ENCODE data around the gene SETD7. TPM values are rescaled to one million over a fixed set of nuclear protein-coding genes. Genes with fewer than 3 reads are reported as not detected.

The SETD7 gene
- total RNA-seq, 1 experiment from 2014 or later: 21.3 TPM

GRCh38 chr4:139530833-139531427, 25.1 kb downstream of the SETD7 start:
- in situ Hi-C loops (cut with HindIII; ENCODE audit: low pct_unique_long_range_greater_than_20kb, low sequenced_read_pairs): no loop called here
- DNase-seq (ENCODE audit: low read depth, low spot score): peak; percentile 74

DNA sequence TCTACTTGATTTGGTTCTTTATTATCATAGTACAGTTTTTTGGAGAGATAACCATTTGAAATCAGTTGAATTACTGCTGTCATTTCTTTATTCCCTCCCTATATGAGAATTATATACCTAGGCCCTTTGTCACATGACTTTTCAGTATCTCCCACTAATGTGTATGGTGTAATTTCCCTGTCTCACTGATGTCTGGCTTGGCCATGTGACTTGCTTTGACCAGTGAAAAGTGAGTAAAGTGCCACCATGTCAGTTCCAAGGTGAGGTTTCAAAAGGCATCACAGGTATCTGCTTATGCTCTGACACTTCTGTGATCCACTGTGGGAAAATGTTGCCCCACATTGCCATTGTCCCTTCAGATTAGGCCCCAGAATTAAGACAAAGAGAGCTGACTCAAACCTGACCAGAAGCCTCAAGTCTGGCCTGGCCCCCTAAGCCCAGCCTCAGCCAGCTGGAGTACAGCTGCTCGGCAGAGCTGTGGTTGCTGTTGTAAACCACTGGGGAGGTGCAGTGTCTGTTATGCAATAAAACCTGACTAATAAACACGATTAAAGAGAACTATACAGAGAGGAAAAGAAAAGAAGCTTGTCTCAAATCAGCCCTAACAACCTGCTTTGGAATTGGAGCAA, 27.5 kb downstream of the SETD7 start:
- in situ Hi-C loops (cut with HindIII; ENCODE audit: low pct_unique_long_range_greater_than_20kb, low sequenced_read_pairs): no loop called here
- DNase-seq (ENCODE audit: low read depth, low spot score): no peak

GRCh38 chr4:139526928-139527327, 29.1 kb downstream of the SETD7 start:
- DNase-seq (ENCODE audit: low read depth, low spot score): no peak
- in situ Hi-C loops (cut with HindIII; ENCODE audit: low pct_unique_long_range_greater_than_20kb, low sequenced_read_pairs): no loop called here

DNA sequence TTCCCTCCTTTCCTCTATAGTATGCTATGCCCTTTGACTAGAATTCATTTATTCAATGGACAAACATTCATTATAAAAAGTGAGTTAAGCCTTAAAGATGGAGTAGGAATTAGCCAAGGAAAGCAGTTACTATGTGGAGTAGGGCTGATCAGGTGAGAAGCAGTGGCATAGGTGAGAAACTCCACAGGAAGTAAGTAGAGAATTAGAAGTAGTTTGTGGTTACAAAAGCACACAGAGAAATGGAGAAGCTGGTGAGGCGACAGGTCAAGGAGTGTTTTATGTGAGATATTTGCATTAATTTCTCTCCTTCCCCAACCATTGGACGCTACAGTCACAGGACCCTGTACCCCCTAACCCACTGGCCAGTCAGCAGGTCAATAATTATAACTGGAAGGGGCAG, 30.6 kb downstream of the SETD7 start:
- DNase-seq (ENCODE audit: low read depth, low spot score): no peak
- in situ Hi-C loops (cut with HindIII; ENCODE audit: low pct_unique_long_range_greater_than_20kb, low sequenced_read_pairs): no loop called here

- in situ Hi-C loops (cut with HindIII; ENCODE audit: low pct_unique_long_range_greater_than_20kb, low sequenced_read_pairs): no loop called here
- DNase-seq (ENCODE audit: low read depth, low spot score): no peak
Measured at GRCh38 chr4:139524062-139524631, 31.9 kb downstream of the SETD7 start.

GRCh38 chr4:139523076-139523475, 32.9 kb downstream of the SETD7 start:
- in situ Hi-C loops (cut with HindIII; ENCODE audit: low pct_unique_long_range_greater_than_20kb, low sequenced_read_pairs): no loop called here
- no peak for DNase-seq (ENCODE audit: low read depth, low spot score)

DNA sequence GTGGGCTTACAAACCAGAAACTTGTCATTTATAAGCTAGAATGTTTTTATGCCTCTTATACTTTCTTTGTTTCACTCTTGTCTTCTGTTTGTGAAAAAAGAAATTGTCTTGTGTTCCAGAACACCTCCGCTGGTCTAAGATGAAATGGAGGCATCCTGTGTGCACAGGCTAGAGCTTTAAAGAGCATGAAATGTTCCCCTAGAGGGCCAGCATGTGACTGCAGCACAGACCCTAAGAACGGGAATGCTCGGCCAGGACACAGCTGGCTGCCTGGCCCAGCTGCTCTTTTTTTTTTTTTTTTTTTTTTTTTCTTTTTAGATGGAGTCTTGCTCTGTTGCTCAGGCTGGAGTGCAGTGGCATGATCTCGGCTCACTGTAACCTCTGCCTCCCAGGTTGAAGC, 33.6 kb downstream of the SETD7 start:
- DNase-seq (ENCODE audit: low read depth, low spot score): no peak
- in situ Hi-C loops (cut with HindIII; ENCODE audit: low pct_unique_long_range_greater_than_20kb, low sequenced_read_pairs): no loop called here

GRCh38 chr4:139521754-139522401, 34.1 kb downstream of the SETD7 start:
- no peak for DNase-seq (ENCODE audit: low read depth, low spot score)
- in situ Hi-C loops (cut with HindIII; ENCODE audit: low pct_unique_long_range_greater_than_20kb, low sequenced_read_pairs): no loop called here

DNA sequence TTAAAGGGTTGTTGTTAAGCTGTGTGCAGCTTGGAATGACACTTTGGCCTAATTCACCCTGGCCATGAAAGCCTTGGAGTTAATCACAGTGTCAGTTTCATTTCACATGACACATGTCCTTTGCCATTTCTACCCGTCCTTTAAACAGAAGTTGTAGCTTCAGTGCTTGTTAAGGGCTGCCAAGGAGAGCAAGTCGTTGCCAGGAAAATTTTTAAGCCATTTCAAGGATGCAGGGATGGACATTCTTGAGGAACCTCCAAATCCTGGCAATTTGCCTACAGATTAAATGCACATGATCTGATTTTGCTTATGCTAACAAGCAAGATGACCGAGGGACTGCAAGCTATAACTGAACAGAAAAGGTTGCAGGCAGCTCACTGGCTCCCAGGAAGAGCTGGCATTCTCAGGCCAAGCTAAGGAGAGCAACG, 40.5 kb downstream of the SETD7 start:
- DNase-seq (ENCODE audit: low read depth, low spot score): no peak
- in situ Hi-C loops (cut with HindIII; ENCODE audit: low pct_unique_long_range_greater_than_20kb, low sequenced_read_pairs): no loop called here

GRCh38 chr4:139514382-139515059, 41.5 kb downstream of the SETD7 start:
- in situ Hi-C loops (cut with HindIII; ENCODE audit: low pct_unique_long_range_greater_than_20kb, low sequenced_read_pairs): no loop called here
- DNase-seq (ENCODE audit: low read depth, low spot score): no peak

GRCh38 chr4:139511320-139511719, 44.7 kb downstream of the SETD7 start:
- no peak for DNase-seq (ENCODE audit: low read depth, low spot score)
- in situ Hi-C loops (cut with HindIII; ENCODE audit: low pct_unique_long_range_greater_than_20kb, low sequenced_read_pairs): no loop called here

DNA sequence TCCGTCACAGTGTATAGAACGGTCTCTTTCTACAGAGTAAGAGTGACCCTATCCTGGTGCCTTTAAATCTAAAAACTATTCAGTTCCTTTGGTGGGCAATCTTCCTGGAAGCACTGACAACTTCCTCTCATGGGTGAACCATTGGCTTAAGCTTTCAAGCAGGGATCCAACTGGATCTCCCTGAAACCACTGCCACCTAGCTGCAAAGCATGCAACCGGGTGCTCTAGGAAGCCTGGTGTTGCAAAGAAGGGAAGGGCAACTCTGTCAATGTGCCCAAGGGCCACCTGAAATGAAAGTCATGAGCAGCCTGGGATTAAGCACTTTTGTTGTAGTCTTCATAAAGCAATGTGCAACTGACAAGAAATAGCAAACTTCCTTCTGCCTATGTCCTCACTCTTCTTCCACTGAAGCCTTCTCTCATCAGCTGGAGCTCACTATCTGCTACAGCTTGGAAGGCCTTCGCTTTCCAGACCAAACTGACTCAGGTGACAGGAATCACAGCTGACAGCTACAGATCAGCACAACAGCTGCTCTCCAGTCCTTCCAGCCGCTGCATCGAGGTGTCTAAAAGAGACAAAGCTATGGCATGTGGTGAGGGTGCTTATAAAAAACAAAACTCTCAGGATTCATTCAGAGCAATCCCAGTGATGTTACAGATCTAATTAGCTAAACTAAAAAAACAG, 46.1 kb downstream of the SETD7 start:
- peak; percentile 56 for DNase-seq (ENCODE audit: low read depth, low spot score)
- in situ Hi-C loops (cut with HindIII; ENCODE audit: low pct_unique_long_range_greater_than_20kb, low sequenced_read_pairs): no loop called here

DNA sequence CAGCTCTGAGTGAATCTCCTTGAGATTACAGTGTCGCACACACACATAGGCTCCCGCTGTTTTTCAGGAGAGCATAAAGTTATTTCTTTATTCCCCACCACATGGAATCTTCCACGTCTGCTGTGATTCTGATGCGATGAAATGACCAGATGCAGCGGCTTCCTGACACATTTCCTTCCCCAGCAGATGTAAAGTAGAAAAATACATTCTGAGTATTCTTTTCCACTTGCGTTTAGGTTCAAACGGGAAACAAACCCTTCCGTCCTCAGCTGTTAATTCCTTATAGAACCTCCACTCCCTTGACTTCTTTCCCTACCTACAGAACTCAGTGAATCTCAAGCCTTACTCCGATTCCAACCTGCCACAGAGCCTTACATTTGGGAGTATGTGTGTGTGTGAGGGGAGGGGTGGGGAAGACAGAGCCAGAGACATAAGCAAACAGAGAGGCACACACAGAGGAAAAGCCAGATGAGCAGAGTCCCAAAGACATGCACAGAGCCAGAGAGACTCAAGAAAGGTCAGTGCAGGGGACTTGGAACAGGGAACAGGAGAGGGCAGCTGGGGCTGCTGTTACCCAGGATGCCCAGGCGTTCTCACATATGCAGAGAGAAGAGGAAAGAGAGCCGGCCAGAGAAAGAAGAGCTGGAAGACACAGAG, 47.3 kb downstream of the SETD7 start:
- no peak for DNase-seq (ENCODE audit: low read depth, low spot score)
- in situ Hi-C loops (cut with HindIII; ENCODE audit: low pct_unique_long_range_greater_than_20kb, low sequenced_read_pairs): no loop called here

- in situ Hi-C loops (cut with HindIII; ENCODE audit: low pct_unique_long_range_greater_than_20kb, low sequenced_read_pairs): no loop called here
- no peak for DNase-seq (ENCODE audit: low read depth, low spot score)
Measured at GRCh38 chr4:139506774-139507173, 49.2 kb downstream of the SETD7 start.

DNA sequence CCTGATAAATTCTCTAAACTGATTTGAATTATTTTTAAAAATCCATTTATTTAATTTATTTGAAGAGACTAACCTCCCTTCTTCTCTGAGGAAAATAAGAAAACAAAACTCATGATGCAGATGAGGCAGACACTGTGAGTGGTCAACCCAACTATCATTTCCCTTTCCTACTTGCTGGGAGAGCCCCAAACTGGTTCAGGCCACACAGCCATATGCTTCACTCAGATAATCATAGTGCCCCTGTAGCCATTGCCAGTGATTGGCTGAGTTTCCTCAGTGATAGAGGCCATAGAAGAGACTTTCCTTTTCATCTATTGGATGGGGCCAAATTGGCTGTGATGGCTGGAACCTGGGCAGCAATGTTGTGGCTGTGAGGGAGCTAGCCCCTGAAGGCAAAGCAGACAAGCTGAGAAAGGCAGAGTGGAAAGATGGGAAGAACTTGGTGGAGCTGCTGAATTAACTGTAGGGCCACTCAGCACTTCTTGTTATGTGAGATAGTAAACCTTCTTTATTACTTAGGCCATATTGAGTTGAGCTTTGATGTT, 52.3 kb downstream of the SETD7 start:
- in situ Hi-C loops (cut with HindIII; ENCODE audit: low pct_unique_long_range_greater_than_20kb, low sequenced_read_pairs): no loop called here
- no peak for DNase-seq (ENCODE audit: low read depth, low spot score)

DNA sequence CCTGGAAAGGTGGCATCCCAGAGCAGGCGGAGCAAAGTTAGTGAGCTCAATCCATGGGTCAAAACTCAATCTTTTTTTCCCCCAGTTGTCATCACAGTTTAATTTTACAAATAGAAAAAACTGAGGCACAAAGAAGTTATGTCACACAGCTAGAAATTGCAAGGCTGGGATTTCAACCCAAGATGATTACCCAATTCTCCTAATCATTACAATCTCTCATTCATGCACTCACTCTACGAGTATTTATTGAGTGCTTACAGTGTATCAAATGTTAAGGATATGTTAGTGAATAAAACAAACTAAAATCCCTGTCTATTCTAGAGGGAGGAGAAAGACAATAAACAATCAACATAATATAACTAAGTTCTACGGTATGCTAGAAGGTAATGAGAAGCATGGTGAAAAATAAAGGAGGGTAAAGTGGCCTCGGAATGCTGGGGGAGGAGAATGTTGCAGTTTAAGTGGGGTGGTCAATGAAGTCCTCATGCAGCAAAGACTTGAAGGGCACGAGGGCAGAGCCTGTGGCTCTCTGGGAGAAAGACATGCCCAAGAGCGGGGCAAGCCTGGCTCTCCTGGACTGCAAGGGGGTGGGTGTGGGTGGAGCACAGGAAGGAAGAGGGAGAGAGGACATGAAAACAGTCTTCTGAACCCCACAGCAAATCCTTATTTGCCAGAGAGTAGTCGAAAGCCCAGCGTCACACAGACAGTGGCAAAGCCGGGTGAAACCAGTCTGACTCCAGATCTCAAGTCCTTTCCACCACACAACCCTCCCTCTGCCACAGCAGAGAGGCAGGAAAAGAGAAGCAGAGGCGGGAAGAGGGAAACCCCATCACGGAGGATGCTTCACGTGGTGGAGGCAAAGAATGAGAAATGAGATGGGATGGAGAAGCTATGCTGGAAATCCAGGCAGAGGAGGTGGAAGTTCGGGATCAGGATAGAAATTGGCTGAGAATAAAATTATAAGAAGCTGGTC, 53.8 kb downstream of the SETD7 start:
- DNase-seq (ENCODE audit: low read depth, low spot score): no peak
- in situ Hi-C loops (cut with HindIII; ENCODE audit: low pct_unique_long_range_greater_than_20kb, low sequenced_read_pairs): no loop called here
